HCT116 (cell line): ENCODE data around the gene SCARB1. TPM values are rescaled to one million over a fixed set of nuclear protein-coding genes. Genes with fewer than 3 reads are reported as not detected.

Experiments
- ATAC-seq: fragments of 200-7000 bp; cut with Tn5 transposase; 2 replicates; pipeline ENCODE4 v1.9.1; 2020; ENCODE audit warnings: mild to moderate bottlenecking, moderate library complexity
- BruUV-seq: library from RNA; stranded (reverse); fragments of 400-500 nt; replicated peaks from 2 replicates; lab custom pipeline; 2021; lab: Mats Ljungman, UMichigan
- CTCF ChIA-PET: fragments of 300-600 bp; sonication (Branson Sonifier 250); formaldehyde crosslinking; loops from one replicate; lab custom pipeline; 2021; ENCODE audit warnings: antibody characterized with exemption; lab: Charles Lee
- POLR2A ChIA-PET: fragments of 300-600, 350-600 bp; sonication (Branson Sonifier 250); formaldehyde crosslinking; loops from one replicate; lab custom pipeline; 2021; ENCODE audit warnings: antibody characterized with exemption; lab: Charles Lee
- RAD21 ChIA-PET, 2 experiments: fragments of 300-600 bp; sonication (Branson Sonifier 250); formaldehyde crosslinking; loops; one replicate each; lab custom pipeline; 2023; ENCODE audit warnings: low total read pairs in 2 of 2; ENCODE audit not compliant: uncharacterized antibody in 2 of 2, unreplicated experiment in 2 of 2, low non-redundant PET in 1 of 2; lab: Charles Lee
- DNase-seq: peaks from one replicate; pipeline ENCODE4 v3.0.0-alpha.2; 2010; ENCODE audit warnings: low read depth, low spot score
- H2AFZ ChIP-seq: fragments of 200-600 bp; shearing (Covaris generic), sonication (generic); 2 replicates; pipeline ENCODE4 v1.6.1; 2017; ENCODE audit warnings: low read depth, mixed run types, mixed read lengths, antibody characterized with exemption, low read length; ENCODE audit not compliant: poor library complexity, severe bottlenecking
- H3K27ac ChIP-seq: 2 replicates; pipeline ENCODE4 v1.5.1; 2012; ENCODE audit warnings: low read depth, low read length
- H3K27me3 ChIP-seq: fragments of 200-600 bp; sonication (generic); 2 replicates; pipeline ENCODE4 v1.6.1; 2016; ENCODE audit warnings: mixed run types, low read length, mixed read lengths; ENCODE audit not compliant: insufficient read depth
- H3K36me3 ChIP-seq, 2 experiments: fragments of 200-500 bp in 1 of 2; fragments of 200-600 bp in 1 of 2; sonication (Bioruptor generic) in 1 of 2; sonication (generic) in 1 of 2; 2 replicates each; pipeline versions ENCODE4 v1.5.1 to v1.6.1; 2014 to 2016; ENCODE audit warnings: low read length in 2 of 2, inconsistent platforms in 1 of 2, mixed read lengths in 1 of 2, mixed run types in 1 of 2; ENCODE audit not compliant: insufficient read depth in 2 of 2, control insufficient read depth in 1 of 2
- H3K4me1 ChIP-seq, 2 experiments: fragments of 200-600 bp in 1 of 2; sonication (generic) in 1 of 2; 2 replicates each; pipeline versions ENCODE4 v1.5.1 to v1.6.1; 2012 to 2017; ENCODE audit warnings: low read length in 2 of 2, inconsistent platforms in 1 of 2, mild to moderate bottlenecking in 1 of 2, mixed read lengths in 1 of 2, mixed run types in 1 of 2, moderate library complexity in 1 of 2; ENCODE audit not compliant: insufficient read depth in 2 of 2, control insufficient read depth in 1 of 2
- H3K4me2 ChIP-seq: fragments of 200-600 bp; sonication (generic); 2 replicates; pipeline ENCODE4 v1.6.1; 2017; ENCODE audit warnings: mixed run types, low read length, mixed read lengths
- H3K4me3 ChIP-seq, 2 experiments: fragments of 200-600 bp in 1 of 2; sonication (generic) in 1 of 2; replicated peaks in 1 of 2; 2 replicates each; pipeline ENCODE4 v1.5.1; 2011 to 2016; ENCODE audit warnings: low read length in 2 of 2, control low read depth in 1 of 2, low read depth in 1 of 2, mild to moderate bottlenecking in 1 of 2, mixed read lengths in 1 of 2, mixed run types in 1 of 2
- H3K79me2 ChIP-seq: fragments of 200-600 bp; sonication (generic); 2 replicates; pipeline ENCODE4 v1.6.1; 2017; ENCODE audit warnings: mild to moderate bottlenecking, mixed run types, low read length, moderate library complexity, mixed read lengths; ENCODE audit not compliant: insufficient read depth
- H3K9ac ChIP-seq: fragments of 200-600 bp; sonication (generic); 2 replicates; pipeline ENCODE4 v1.6.1; 2016; ENCODE audit warnings: low read length, mixed read lengths
- H3K9me2 ChIP-seq: fragments of 200-600 bp; sonication (generic), shearing (Covaris generic); 2 replicates; pipeline ENCODE4 v1.6.1; 2017; ENCODE audit warnings: mixed run types, mild to moderate bottlenecking, moderate library complexity; ENCODE audit not compliant: insufficient read depth
- H3K9me3 ChIP-seq, 2 experiments: fragments of 200-500 bp in 1 of 2; fragments of 200-600 bp in 1 of 2; sonication (Bioruptor generic) in 1 of 2; sonication (generic) in 1 of 2; 2 replicates each; pipeline ENCODE4 v1.6.1; 2014 to 2017; ENCODE audit warnings: low read length in 2 of 2, mixed read lengths in 2 of 2, inconsistent platforms in 1 of 2, low read depth in 1 of 2, mild to moderate bottlenecking in 1 of 2, mixed run types in 1 of 2, moderate library complexity in 1 of 2; ENCODE audit not compliant: control insufficient read depth in 1 of 2, insufficient read depth in 1 of 2
- H4K20me1 ChIP-seq: fragments of 200-600 bp; sonication (generic), shearing (Covaris generic); 2 replicates; pipeline ENCODE4 v1.6.1; 2017; ENCODE audit warnings: mixed run types, mild to moderate bottlenecking, moderate library complexity; ENCODE audit not compliant: insufficient read depth
- CBX3 ChIP-seq: IDR thresholded peaks from 2 replicates; pipeline ENCODE4 v1.6.1; 2012; ENCODE audit warnings: low read depth
- EGR1 ChIP-seq: IDR thresholded peaks from 2 replicates; pipeline ENCODE4 v1.6.1; 2012; ENCODE audit warnings: low read depth
- ELF1 ChIP-seq: IDR thresholded peaks from 2 replicates; pipeline ENCODE4 v1.6.1; 2012; ENCODE audit warnings: low read depth, borderline replicate concordance
- EZH2 ChIP-seq: fragments of 200-600 bp; sonication (generic); IDR thresholded peaks from 2 replicates; pipeline ENCODE4 v1.6.1; 2017; ENCODE audit warnings: antibody characterized with exemption, mixed run types
- EZH2phosphoT487 ChIP-seq: fragments of 200-600 bp; IDR thresholded peaks from 2 replicates; pipeline ENCODE4 v1.6.1; 2018; ENCODE audit warnings: antibody characterized with exemption, borderline replicate concordance
- POLR2A ChIP-seq: IDR thresholded peaks from 2 replicates; pipeline ENCODE4 v1.7.0; 2011; ENCODE audit warnings: borderline replicate concordance; ENCODE audit not compliant: insufficient read depth, insufficient read length; ENCODE audit errors: extremely low read depth
- SP1 ChIP-seq: IDR thresholded peaks from 2 replicates; pipeline ENCODE4 v1.6.1; 2012; ENCODE audit warnings: low read depth
- TCF7L2 ChIP-seq: IDR thresholded peaks from 2 replicates; pipeline ENCODE4 v1.7.0; 2011; ENCODE audit warnings: borderline replicate concordance, inconsistent platforms; ENCODE audit not compliant: insufficient read depth, insufficient read length; ENCODE audit errors: extremely low read depth
- ZFX ChIP-seq: fragments of 450-650 bp; IDR thresholded peaks from 2 replicates; pipeline ENCODE4 v1.6.1; 2017
- ZNF274 ChIP-seq: fragments of 200-500 bp; sonication (Bioruptor generic); IDR thresholded peaks from 2 replicates; pipeline ENCODE4 v1.6.1; 2014; ENCODE audit warnings: mild to moderate bottlenecking, low read depth, low read length, inconsistent platforms
- intact Hi-C: fragments of 100-400 bp; cut with micrococcal nuclease; formaldehyde crosslinking; loops from 2 replicates; pipeline ENCODE4 v1.10.0; 2022
- total RNA-seq: library from RNA; stranded (reverse); gene quantifications from one replicate; pipeline ENCODE4 v1.2.1, GENCODE V29; 2021; ENCODE audit not compliant: unreplicated experiment

The SCARB1 gene
- total RNA-seq, 1 experiment from 2014 or later = 95.5 TPM

DNA sequence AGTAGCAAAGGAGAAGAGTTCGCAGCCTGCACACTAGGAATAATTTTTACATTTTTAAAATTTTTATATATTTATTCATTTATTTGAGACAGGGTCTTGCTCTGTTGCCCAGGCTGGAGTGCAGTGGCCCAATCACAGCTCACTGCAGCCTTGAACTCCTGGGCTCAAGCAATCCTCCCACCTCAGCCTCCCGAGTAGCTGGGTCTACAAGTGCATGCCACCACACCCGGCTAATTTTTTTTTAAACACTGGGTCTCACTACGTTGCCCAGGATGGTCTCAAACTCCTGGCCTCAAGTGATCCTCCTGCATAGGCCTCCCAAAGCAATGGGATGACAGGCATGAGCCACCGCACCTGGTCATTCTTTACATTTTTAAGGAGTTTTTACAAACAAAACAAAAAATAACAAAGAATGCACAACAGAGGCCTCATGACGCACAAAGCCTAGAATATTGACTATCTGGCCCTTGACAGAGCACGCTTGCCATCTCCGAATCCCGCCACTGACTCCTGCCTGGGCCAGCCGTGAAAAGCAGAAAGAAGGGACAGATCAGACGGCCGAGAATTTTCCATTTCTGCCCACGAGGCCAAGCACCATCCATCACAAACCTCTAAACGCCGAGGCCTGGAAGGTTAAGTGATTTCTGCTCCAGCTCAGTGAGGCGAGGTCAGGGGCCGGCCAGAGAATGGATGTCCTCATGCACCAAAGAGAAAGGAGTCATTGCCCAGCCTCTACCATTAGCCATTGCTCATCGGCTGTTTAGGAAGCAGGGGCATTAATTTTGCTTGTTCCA lies 120.0 kb downstream of the SCARB1 start:
- ChIA-PET POLR2A (no interaction called here), CTCF (no interaction called here), RAD21 (no interaction called here)
- no TSS peak for BruUV-seq
- Histone ChIP-seq H3K27ac (no peak overlapping the region; the same call in 1 of the 2 replicates), H3K9ac (no peak overlapping the region), H3K36me3 (no peaks in the 10 kb centered on the region), H2AFZ (no peak overlapping the region), H3K9me2 (no peaks in the 10 kb centered on the region), H3K4me2 (no peak overlapping the region), H4K20me1 (no peaks in the 10 kb centered on the region), H3K79me2 (no peaks in the 10 kb centered on the region), H3K27me3 (no peaks in the 10 kb centered on the region), H3K4me3 (no peak overlapping the region), H3K9me3 (no peaks in the 10 kb centered on the region), H3K4me1 (peaks cover 53 to 68% of the 10 kb centered on the region in 2 experiments)
- no peak for ATAC-seq
- intact Hi-C loops = loop anchor here (2.0 to 10.0 kb wide), 2 partner anchors 177 to 229 kb away; partner anchors contain the start of gene NCOR2
- TF ChIP-seq ZNF274 (no peak), POLR2A (no peak), SP1 (no peak), CBX3 (no peak)
- DNase-seq = no peak

DNA sequence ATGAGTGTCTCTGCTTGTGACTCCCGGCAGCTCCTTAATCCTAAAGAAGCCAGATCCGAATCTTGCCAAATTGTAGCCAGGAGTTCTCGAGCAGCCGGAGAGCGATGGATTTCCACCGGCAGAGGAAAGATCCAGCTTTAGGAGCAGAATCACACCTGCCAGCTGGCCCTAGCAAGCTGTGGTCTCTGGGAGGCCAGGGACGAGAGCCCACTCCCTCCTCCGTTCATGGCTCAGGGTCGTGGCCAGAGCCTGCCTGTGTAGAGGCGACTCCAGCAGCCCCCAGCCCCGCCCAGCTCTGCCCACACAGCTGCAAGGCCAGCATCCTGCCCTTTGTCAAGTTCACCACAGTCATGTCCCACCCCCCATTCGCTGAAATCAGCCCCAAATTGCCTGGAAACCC lies 121.0 kb downstream of the SCARB1 start:
- POLR2A ChIA-PET = no interaction called here
- CTCF ChIA-PET = no interaction called here
- intact Hi-C loops = loop anchor here (10.0 kb wide), 1 partner anchor 228 kb away; no protein-coding TSS in a partner anchor

More for the DNA sequence above, 121.0 kb downstream of the SCARB1 start:
- no peak for TF ChIP-seq EZH2
- no peak for TF ChIP-seq SP1
- no peak for TF ChIP-seq EZH2phosphoT487
- no peak for TF ChIP-seq EGR1
- TF ChIP-seq ELF1 = no peak
- TF ChIP-seq TCF7L2 = no peak
- no peak for TF ChIP-seq ZFX
- H3K9me2 ChIP-seq = no peaks in the 10 kb centered on the region
- H3K4me3 ChIP-seq = no peak overlapping the region
- no peaks in the 10 kb centered on the region for H3K36me3 ChIP-seq
- no peak for DNase-seq
- no peaks in the 10 kb centered on the region for H4K20me1 ChIP-seq
- H3K9ac ChIP-seq = no peak overlapping the region
- no peak for ATAC-seq
- no peaks in the 10 kb centered on the region for H3K27me3 ChIP-seq
- BruUV-seq = no TSS peak
- H3K9me3 ChIP-seq = no peaks in the 10 kb centered on the region
- peaks cover 61 to 75% of the 10 kb centered on the region in 2 experiments for H3K4me1 ChIP-seq
- RAD21 ChIA-PET = interaction anchor here in 1 of 2 experiments (0.6 kb wide), 1 partner anchor 92 kb away, joined by 3 read pairs; no protein-coding TSS in a partner anchor
- H3K79me2 ChIP-seq = no peaks in the 10 kb centered on the region
- H3K27ac ChIP-seq = no peak overlapping the region
- H2AFZ ChIP-seq = no peak overlapping the region
- no peak overlapping the region for H3K4me2 ChIP-seq
